ENCODE data around the gene ELF3. TPM values are rescaled to one million over a fixed set of nuclear protein-coding genes. Genes with fewer than 3 reads are reported as not detected.
A peak's percentile ranks its signal among the peaks of the same experiment; 100 is the strongest.

The ELF3 gene
- total RNA-seq, 4 donors from 2014 or later, result 146 to 432 (median 253) TPM

DNA sequence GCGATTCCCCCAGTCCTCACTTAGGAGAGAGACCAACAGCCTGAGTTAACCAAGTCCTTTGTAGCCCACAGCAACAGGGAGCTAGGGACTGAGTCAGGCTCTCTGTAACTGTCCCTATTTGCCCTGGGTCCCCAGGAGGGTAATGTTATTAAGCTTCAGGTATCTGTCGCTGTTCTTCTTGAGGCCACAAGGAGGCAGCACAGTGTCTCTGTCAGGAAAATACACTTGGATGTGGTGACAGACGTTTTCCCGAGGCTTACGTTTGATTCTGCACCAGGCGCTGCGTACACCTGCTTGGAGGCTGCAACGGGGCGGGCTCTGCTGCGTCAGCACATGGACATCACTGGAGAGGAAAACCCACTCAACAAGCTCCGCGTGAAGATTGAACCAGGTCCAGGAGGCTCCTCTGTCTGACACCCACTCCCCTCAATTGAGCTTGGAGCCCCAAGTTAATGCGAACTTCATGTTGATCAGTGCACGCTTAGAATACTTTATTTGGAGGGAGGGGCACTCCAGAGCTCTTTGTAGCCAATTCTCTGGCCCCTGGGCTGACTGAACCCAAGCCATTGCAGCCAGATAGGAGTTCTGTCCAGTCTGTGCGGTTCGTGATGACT, 10.7 kb upstream of the ELF3 start:
- Histone ChIP-seq H3K4me3 (no peak overlapping the region), H3K9me3 (no peaks in the 10 kb centered on the region), H3K4me1 (no peaks in the 10 kb centered on the region), H3K36me3 (peaks cover 22 to 100% (median 59%) of the 10 kb centered on the region in 3 donors), H3K27me3 (no peaks in the 10 kb centered on the region), H3K27ac (no peak overlapping the region)
- intact Hi-C loops (cut with DNase I), result loop anchor here (5.0 kb wide), 1 partner anchor 123 kb away; the partner anchor contains the start of gene GPR37L1
- DNase-seq, result no peak
- 53 to 76% methylated on average over 6 to 14 of the region's 16 CpGs for WGBS, 2 donors
- TF ChIP-seq, protein P1, sequence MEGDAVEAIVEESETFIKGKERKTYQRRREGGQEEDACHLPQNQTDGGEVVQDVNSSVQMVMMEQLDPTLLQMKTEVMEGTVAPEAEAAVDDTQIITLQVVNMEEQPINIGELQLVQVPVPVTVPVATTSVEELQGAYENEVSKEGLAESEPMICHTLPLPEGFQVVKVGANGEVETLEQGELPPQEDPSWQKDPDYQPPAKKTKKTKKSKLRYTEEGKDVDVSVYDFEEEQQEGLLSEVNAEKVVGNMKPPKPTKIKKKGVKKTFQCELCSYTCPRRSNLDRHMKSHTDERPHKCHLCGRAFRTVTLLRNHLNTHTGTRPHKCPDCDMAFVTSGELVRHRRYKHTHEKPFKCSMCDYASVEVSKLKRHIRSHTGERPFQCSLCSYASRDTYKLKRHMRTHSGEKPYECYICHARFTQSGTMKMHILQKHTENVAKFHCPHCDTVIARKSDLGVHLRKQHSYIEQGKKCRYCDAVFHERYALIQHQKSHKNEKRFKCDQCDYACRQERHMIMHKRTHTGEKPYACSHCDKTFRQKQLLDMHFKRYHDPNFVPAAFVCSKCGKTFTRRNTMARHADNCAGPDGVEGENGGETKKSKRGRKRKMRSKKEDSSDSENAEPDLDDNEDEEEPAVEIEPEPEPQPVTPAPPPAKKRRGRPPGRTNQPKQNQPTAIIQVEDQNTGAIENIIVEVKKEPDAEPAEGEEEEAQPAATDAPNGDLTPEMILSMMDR (IDR thresholded peaks at IDR 0.05), result peak; percentile 55 to 83 (median 74)
- no peak for TF ChIP-seq POLR2A (IDR thresholded peaks at IDR 0.05)

GRCh38 chr1:202002507-202002906, 7.9 kb upstream of the ELF3 start:
- DNase-seq, result no peak
- intact Hi-C loops (cut with DNase I), result loop anchor here (5.0 kb wide), 1 partner anchor 120 kb away; the partner anchor contains the start of gene GPR37L1
- no peak for TF ChIP-seq POLR2A (IDR thresholded peaks at IDR 0.05)
- TF ChIP-seq, protein P1 (IDR thresholded peaks at IDR 0.05), result no peak
- H3K27me3 ChIP-seq, result no peaks in the 10 kb centered on the region
- no peak overlapping the region for H3K4me3 ChIP-seq
- peaks cover 0 to 2% (median 0%) of the 10 kb centered on the region in 3 donors for H3K4me1 ChIP-seq
- WGBS, 2 donors, result 66 to 85% methylated on average over 8 to 9 of the region's 9 CpGs
- H3K9me3 ChIP-seq, result no peaks in the 10 kb centered on the region
- no peak overlapping the region for H3K27ac ChIP-seq
- peaks cover 21 to 100% (median 53%) of the 10 kb centered on the region in 3 donors for H3K36me3 ChIP-seq

- peaks cover 1 to 24% (median 6%) of the 10 kb centered on the region in 3 donors for H3K4me1 ChIP-seq
- no peak overlapping the region for H3K27ac ChIP-seq
- H3K27me3 ChIP-seq, result no peaks in the 10 kb centered on the region
- no peak overlapping the region for H3K4me3 ChIP-seq
- H3K9me3 ChIP-seq, result no peaks in the 10 kb centered on the region
- DNase-seq, result no peak
- TF ChIP-seq POLR2A (IDR thresholded peaks at IDR 0.05), result no peak
- TF ChIP-seq, protein P1 (IDR thresholded peaks at IDR 0.05), result no peak
- peaks cover 21 to 78% (median 46%) of the 10 kb centered on the region in 3 donors for H3K36me3 ChIP-seq
- intact Hi-C loops (cut with DNase I), result loop anchor here (5.0 kb wide), 2 partner anchors 118 to 133 kb away; partner anchors contain the start of gene GPR37L1
- WGBS, 2 donors, result 76 to 88% methylated on average over 4 to 9 of the region's 9 CpGs
Measured at GRCh38 chr1:202004711-202005110, 5.7 kb upstream of the ELF3 start.

DNA sequence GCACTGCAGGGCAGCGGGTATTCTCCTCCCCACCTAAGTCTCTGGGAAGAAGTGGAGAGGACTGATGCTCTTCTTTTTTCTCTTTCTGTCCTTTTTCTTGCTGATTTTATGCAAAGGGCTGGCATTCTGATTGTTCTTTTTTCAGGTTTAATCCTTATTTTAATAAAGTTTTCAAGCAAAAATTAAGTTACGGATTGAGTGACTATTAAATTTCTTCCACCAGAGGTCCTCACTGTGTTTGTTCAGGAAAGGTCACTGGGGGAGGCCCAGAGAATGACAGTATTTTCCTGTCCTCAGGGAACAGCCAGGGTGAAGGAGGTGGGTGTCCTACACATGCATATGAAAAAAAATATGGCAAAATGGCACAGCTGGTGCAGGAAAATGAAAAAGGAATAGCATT, 4.4 kb upstream of the ELF3 start:
- Histone ChIP-seq H3K27ac (no peak overlapping the region), H3K4me3 (no peak overlapping the region), H3K27me3 (no peaks in the 10 kb centered on the region), H3K36me3 (peaks cover 19 to 66% (median 36%) of the 10 kb centered on the region in 3 donors), H3K9me3 (no peaks in the 10 kb centered on the region), H3K4me1 (peaks cover 4 to 30% (median 11%) of the 10 kb centered on the region in 3 donors)
- WGBS, 2 donors, result 83 to 87% methylated on average over 2 of the region's 2 CpGs
- no peak for TF ChIP-seq POLR2A (IDR thresholded peaks at IDR 0.05)
- TF ChIP-seq, protein P1 (IDR thresholded peaks at IDR 0.05), result peak in 5 of 6 experiments; percentile 22 to 43 (median 35)
- intact Hi-C loops (cut with DNase I), result loop anchor here (5.0 kb wide), 1 partner anchor 131 kb away; no protein-coding TSS in a partner anchor
- no peak for DNase-seq

DNA sequence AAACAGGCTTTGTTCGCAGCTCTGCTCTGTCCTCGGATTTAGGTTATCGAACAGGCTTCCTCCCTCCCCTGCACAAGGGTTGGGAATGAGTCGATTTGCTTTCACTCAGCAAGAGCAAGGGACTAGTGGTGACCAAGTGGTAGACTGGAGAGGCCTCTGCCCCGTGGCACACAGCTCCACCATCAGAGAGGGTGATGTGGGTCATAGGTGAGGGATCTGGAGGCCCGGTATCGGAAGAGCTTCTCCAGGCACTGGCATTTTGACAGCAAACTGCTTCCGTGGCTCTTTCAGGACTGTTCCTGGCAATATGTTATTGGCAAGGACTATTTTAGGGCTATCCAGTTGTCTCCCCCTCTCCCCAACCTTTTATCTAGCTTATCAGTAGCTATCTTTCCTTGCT, 3.1 kb upstream of the ELF3 start:
- intact Hi-C loops (cut with DNase I), result loop anchor here (5.0 kb wide), 1 partner anchor 130 kb away; no protein-coding TSS in a partner anchor
- H3K9me3 ChIP-seq, result no peaks in the 10 kb centered on the region

More for the DNA sequence above, 3.1 kb upstream of the ELF3 start:
- H3K27me3 ChIP-seq, result no peaks in the 10 kb centered on the region
- H3K36me3 ChIP-seq, result peaks cover 19 to 56% (median 27%) of the 10 kb centered on the region in 3 donors
- WGBS, 2 donors, result 62 to 75% methylated on average over 4 to 7 of the region's 8 CpGs
- no peak for DNase-seq
- H3K27ac ChIP-seq, result peak overlapping the region in 3 of 4 donors; percentile 5 to 58 (median 36)
- H3K4me1 ChIP-seq, result peaks cover 4 to 41% (median 11%) of the 10 kb centered on the region in 3 donors
- no peak overlapping the region for H3K4me3 ChIP-seq
- TF ChIP-seq, protein P1 (IDR thresholded peaks at IDR 0.05), result no peak
- TF ChIP-seq POLR2A (IDR thresholded peaks at IDR 0.05), result no peak

Data from esophagus squamous epithelium (tissue), 5 donors.